Hepatic stellate cell (primary cell): ENCODE results near the gene PSMC2.
"Not testable (repeated sequence)": the region's sequence is repeated elsewhere in the genome, so short reads cannot be mapped to it uniquely, and the experiment has no call there.

Experiments used
- DNase-seq: peaks from one replicate; pipeline ENCODE4 v3.0.0; 2011; ENCODE audit warnings: low spot score

PSMC2 gene

GRCh38 chr7:103379270-103379975 is 32.0 kb downstream of the PSMC2 start:
- DNase-seq: no peak

DNA sequence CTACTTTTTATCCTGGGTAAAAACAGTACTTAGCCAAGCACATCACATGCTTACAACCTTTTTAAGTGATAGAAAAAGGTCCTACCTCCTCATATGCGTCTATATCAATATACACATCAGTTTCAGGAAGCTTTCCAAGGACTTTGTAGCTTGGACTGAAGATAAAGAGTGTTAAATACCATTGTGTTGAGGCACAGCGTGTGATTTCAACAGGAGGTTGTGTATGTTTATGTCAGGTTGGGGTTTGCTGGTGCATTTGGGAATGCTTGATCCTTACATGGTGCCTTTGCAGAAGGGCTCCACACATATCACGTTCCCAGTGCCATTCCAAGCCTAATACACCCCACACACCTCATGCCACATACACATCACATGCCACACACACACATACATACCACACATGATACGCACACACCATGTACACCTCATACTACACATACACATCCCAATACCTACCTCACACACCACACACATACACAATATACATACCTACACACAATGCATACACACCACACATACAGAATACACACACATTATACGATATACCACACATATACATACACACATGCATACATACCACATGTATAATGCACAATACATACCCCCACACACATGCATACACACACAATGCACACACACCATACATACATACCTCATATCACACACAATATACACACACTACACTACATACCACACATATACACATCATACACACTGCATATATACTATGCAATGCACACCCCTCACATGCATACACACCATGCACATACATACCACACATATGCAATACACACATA is 33.1 kb downstream of the PSMC2 start:
- no peak for DNase-seq

- no peak for DNase-seq
These were observed 34.0 kb downstream of the PSMC2 start for GRCh38 chr7:103381280-103382031.

DNA sequence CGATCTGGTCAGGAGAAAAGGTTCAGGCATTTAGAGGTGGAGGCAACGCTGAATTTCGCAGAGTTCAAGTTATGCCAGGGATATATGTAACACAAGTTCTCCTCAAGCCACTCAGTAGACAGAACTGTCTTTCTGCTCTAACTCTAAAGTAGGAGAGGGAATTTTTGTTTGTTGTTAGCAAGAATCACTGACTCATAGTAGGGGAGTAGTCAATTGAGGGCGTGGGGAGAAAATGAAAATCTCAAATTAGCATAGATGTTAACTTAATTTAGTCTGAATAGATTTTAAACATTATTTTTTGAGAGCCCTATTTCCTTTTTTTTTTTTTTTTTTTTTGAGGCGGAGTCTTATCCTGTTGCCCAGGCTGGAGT is 34.6 kb downstream of the PSMC2 start:
- no peak for DNase-seq

GRCh38 chr7:103387242-103387641 is 39.8 kb downstream of the PSMC2 start:
- no peak for DNase-seq

DNA sequence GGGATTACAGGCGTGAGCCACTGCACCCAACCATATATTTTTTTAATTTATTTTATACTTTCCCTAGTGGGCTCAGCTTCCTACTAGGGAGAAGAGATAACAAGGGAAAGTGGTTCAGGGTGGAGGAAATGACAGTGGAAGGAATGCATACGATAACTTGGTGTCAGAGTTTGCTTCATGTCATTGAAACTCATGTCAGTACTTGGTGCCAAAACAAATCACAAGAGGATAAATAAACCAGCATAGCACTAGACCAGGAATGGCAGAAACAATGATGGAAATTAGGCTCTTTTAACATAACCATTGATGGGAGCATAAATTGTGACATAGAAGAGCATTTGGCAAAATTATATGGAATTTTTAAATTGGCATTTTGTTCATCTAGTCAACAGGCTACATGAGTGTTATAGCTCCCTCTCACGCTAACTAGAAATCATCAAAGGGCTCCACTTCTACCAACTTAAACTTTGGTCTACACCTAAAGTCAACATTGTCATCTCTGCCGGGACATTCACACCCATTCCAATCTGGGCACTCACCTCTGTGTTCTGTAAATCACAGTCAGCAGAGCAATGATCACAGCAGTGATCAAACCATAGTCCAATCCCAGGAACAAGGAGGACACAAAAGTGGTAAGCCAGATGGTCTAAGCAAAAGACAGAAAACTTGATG is 41.2 kb downstream of the PSMC2 start:
- no peak for DNase-seq

GRCh38 chr7:103389263-103389662 is 41.8 kb downstream of the PSMC2 start:
- no peak for DNase-seq

- no peak for DNase-seq
These were observed 43.7 kb downstream of the PSMC2 start for GRCh38 chr7:103391150-103391549.

GRCh38 chr7:103391976-103392375 is 44.5 kb downstream of the PSMC2 start:
- peak; percentile 23 for DNase-seq

GRCh38 chr7:103394566-103394965 is 47.1 kb downstream of the PSMC2 start:
- DNase-seq: no peak

DNA sequence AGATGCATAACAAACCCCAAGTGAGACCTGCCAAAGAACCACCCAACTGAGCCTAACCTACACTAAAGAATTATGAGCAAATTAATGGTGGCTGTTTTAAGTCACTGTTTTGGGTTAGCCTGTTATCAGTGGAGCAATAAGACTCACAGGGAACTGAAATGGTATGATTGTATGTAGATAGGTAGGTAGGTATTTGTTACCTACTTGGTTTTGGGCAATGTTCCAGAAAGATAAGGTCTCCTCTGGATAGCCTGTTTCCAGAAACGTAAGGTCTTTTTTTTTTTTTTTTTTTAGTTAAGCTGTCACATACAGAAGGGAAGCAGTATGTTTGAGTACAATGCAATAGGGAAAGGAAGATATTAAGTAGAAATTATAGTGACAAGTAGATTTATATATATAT is 47.6 kb downstream of the PSMC2 start:
- no peak for DNase-seq

GRCh38 chr7:103396471-103396870 is 49.0 kb downstream of the PSMC2 start:
- DNase-seq: no peak

DNA sequence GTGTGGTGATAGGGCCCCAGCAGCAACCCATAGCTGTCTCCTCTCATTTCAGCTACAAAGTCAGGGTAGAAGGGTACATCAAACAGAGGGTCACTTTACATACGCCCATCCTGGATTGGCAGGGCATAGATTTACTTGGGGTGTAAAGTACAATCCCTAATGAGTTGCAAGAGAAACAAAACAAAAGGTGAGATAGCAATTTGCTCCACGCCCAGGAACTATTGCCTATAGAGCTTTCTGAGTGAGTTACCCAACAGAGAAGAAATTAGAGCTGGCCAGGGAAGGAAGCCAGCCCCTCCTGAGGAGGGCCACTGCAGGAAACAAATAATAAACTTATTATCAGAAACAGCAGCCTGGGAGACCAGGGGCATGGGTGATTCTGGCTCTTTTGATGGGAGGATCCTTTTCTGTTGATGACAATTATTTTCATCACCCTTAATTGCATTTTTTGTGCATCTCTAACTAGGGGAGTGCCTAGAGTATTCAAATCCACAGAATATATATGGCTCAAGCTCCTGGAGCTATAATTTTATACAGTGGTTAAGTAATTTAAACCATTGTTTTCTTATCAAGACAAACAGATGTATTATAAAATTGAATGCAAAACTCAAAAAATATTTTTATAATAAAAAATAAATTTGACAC is 51.2 kb downstream of the PSMC2 start:
- no peak for DNase-seq

GRCh38 chr7:103399687-103400086 is 52.2 kb downstream of the PSMC2 start:
- not testable (repeated sequence) for DNase-seq

GRCh38 chr7:103405789-103406613 is 58.6 kb downstream of the PSMC2 start:
- DNase-seq: not testable (repeated sequence)

DNA sequence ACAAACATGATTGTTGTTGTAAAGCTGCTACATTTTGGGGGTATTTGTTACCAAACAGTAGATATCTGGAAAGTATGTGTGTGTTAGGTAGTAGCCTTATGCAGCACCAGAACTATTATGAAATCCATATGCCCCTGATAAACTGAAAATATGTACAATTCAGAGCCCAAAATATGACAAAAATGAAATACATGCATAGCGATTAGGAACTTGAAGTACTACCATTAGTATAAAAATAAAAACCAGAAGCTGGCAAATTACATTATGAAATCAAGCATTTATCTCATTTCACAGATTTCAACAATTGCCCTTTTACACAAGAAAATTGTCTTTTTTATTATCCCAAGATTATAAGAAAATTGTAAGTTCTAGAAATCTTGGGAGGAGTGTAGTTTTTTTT is 64.7 kb downstream of the PSMC2 start:
- DNase-seq: no peak

- DNase-seq: no peak
These were observed 66.0 kb downstream of the PSMC2 start for GRCh38 chr7:103413407-103413806.

- no peak for DNase-seq
These were observed 70.8 kb downstream of the PSMC2 start for GRCh38 chr7:103418241-103418640.
